ENCODE measurements around the gene OVCH1.
"Not testable (repeated sequence)": the region's sequence is repeated elsewhere in the genome, so short reads cannot be mapped to it uniquely, and the experiment has no call there.

Gene OVCH1

GRCh38 chr12:29451888-29452287 lies 45.6 kb downstream of the OVCH1 start:
- Mint-ChIP-seq H3K9me3 (peaks cover 3% of the 10 kb centered on the region), H3K27me3 (peaks cover 5% of the 10 kb centered on the region), H3K36me3 (no peaks in the 10 kb centered on the region), H3K4me3 (no peak overlapping the region), H3K4me1 (no peaks in the 10 kb centered on the region), H3K27ac (no peak overlapping the region)
- ATAC-seq (ENCODE audit: low read depth) (no peak), DNase-seq (ENCODE audit: low spot score in 2 of 2) (no peak)

GRCh38 chr12:29448157-29448556 lies 49.3 kb downstream of the OVCH1 start:
- DNase-seq (ENCODE audit: low spot score in 2 of 2) (no peak), ATAC-seq (ENCODE audit: low read depth) (no peak)
- Mint-ChIP-seq H3K27ac (no peak overlapping the region), H3K9me3 (peaks cover 1% of the 10 kb centered on the region), H3K4me1 (no peaks in the 10 kb centered on the region), H3K27me3 (no peaks in the 10 kb centered on the region), H3K4me3 (no peak overlapping the region), H3K36me3 (no peaks in the 10 kb centered on the region)

- Mint-ChIP-seq H3K4me1 (no peaks in the 10 kb centered on the region), H3K27me3 (no peaks in the 10 kb centered on the region), H3K27ac (no peak overlapping the region), H3K4me3 (no peak overlapping the region), H3K9me3 (peaks cover 1% of the 10 kb centered on the region), H3K36me3 (no peaks in the 10 kb centered on the region)
- ATAC-seq (ENCODE audit: low read depth) (no peak), DNase-seq (ENCODE audit: low spot score in 2 of 2) (no peak)
Measured at GRCh38 chr12:29447285-29447975, 50.1 kb downstream of the OVCH1 start.

GRCh38 chr12:29439506-29439905 lies 58.0 kb downstream of the OVCH1 start:
- Mint-ChIP-seq H3K4me3 (no peak overlapping the region), H3K9me3 (no peaks in the 10 kb centered on the region), H3K27me3 (no peaks in the 10 kb centered on the region), H3K36me3 (no peaks in the 10 kb centered on the region), H3K27ac (no peak overlapping the region), H3K4me1 (no peaks in the 10 kb centered on the region)
- DNase-seq (ENCODE audit: low spot score in 2 of 2): no peak
- no peak for ATAC-seq (ENCODE audit: low read depth)

GRCh38 chr12:29438752-29439408 lies 58.6 kb downstream of the OVCH1 start:
- no peaks in the 10 kb centered on the region for H3K36me3 Mint-ChIP-seq
- H3K27me3 Mint-ChIP-seq: no peaks in the 10 kb centered on the region
- no peaks in the 10 kb centered on the region for H3K4me1 Mint-ChIP-seq
- DNase-seq (ENCODE audit: low spot score in 2 of 2) (no peak), ATAC-seq (ENCODE audit: low read depth) (no peak)
- H3K27ac Mint-ChIP-seq: no peak overlapping the region
- no peak overlapping the region for H3K4me3 Mint-ChIP-seq
- no peaks in the 10 kb centered on the region for H3K9me3 Mint-ChIP-seq

DNA sequence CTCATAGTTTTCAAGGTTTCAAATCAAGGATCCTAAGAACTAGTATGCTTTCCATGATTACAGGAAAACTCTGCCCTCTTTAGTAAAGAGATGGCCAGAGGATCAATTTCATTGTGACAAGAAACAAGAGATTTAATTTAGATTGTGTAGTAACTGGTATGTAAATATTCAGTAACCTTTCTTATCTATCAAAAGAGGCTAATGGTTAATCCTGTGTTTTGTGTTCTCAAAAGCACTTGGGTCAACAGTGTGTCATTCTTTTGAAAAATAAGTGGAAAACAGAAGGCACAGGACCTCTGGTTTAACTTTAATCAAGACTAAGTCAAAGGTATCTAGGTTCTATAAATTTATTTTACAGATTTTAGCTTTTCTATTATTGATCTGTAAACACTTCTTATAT lies 59.9 kb downstream of the OVCH1 start:
- H3K27me3 Mint-ChIP-seq: no peaks in the 10 kb centered on the region
- DNase-seq (ENCODE audit: low spot score in 2 of 2): no peak
- H3K27ac Mint-ChIP-seq: no peak overlapping the region
- no peak for ATAC-seq (ENCODE audit: low read depth)
- no peaks in the 10 kb centered on the region for H3K9me3 Mint-ChIP-seq
- no peak overlapping the region for H3K4me3 Mint-ChIP-seq
- no peaks in the 10 kb centered on the region for H3K36me3 Mint-ChIP-seq
- no peaks in the 10 kb centered on the region for H3K4me1 Mint-ChIP-seq

DNA sequence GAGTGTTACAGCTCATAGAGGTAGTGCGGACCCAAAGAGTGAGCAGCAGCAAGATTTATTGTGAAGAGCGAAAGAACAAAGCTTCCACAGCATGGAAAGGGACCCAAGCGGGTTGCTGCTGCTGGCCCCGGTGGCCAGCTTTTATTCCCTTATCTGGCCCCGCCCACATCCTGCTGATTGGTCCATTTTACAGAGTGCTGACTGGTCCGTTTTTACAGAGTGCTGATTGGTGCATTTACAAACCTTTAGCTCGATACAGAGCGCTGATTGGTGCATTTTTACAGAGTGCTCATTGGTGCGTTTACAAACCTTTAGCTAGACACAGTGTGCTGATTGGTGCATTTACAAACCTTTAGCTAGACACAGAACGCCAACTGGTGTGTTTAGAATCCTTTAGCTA lies 60.7 kb downstream of the OVCH1 start:
- not testable (repeated sequence) for H3K9me3 Mint-ChIP-seq; ATAC-seq (ENCODE audit: low read depth); H3K4me3 Mint-ChIP-seq; DNase-seq (ENCODE audit: low spot score in 2 of 2); H3K36me3 Mint-ChIP-seq; H3K27me3 Mint-ChIP-seq; H3K4me1 Mint-ChIP-seq; H3K27ac Mint-ChIP-seq

DNA sequence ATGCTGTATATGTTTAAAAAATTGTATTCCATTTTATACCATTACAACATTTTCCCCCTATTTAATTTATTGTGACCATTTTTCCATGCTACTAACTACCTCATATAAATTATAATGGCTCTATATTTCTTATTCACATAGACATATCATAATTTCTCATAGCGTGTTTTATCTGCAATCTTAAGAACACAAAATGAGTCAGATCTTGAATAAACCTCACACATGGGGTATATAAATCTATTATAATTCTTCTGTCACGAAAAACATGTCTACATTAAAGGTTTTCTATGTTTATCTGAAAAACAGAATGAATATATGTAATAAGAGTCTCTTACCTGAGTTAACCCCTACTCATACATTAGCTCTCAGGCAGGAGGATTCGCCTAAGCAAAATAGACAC lies 66.0 kb downstream of the OVCH1 start:
- H3K27ac Mint-ChIP-seq: no peak overlapping the region
- H3K36me3 Mint-ChIP-seq: no peaks in the 10 kb centered on the region
- H3K27me3 Mint-ChIP-seq: peaks cover 1% of the 10 kb centered on the region
- ATAC-seq (ENCODE audit: low read depth) (no peak), DNase-seq (ENCODE audit: low spot score in 2 of 2) (no peak)
- H3K4me3 Mint-ChIP-seq: no peak overlapping the region
- no peaks in the 10 kb centered on the region for H3K9me3 Mint-ChIP-seq
- H3K4me1 Mint-ChIP-seq: peaks cover 6% of the 10 kb centered on the region

DNA sequence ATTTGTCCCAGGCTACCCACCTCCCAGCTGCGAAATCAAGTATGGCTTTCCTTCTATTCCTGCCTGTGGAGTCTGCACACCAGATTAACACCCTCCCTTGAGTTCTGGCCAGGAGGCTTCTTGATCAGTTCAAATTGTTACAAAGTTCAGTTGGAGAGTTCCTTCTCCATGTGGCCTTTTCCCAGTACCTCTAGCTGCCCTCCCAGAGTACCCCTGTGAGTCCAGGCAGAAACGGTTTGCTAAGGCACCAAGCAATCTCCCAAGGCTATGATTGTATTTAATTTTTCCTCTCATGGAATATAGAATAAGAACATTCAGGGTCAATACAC lies 66.8 kb downstream of the OVCH1 start:
- ATAC-seq (ENCODE audit: low read depth) (no peak), DNase-seq (ENCODE audit: low spot score in 2 of 2) (no peak)
- Mint-ChIP-seq H3K27ac (no peak overlapping the region), H3K4me1 (peaks cover 6% of the 10 kb centered on the region), H3K36me3 (no peaks in the 10 kb centered on the region), H3K4me3 (no peak overlapping the region), H3K9me3 (no peaks in the 10 kb centered on the region), H3K27me3 (peaks cover 3% of the 10 kb centered on the region)

- Mint-ChIP-seq H3K27me3 (peaks cover 3% of the 10 kb centered on the region), H3K36me3 (no peaks in the 10 kb centered on the region), H3K4me1 (peaks cover 6% of the 10 kb centered on the region), H3K9me3 (no peaks in the 10 kb centered on the region), H3K27ac (no peak overlapping the region), H3K4me3 (no peak overlapping the region)
- ATAC-seq (ENCODE audit: low read depth) (no peak), DNase-seq (ENCODE audit: low spot score in 2 of 2) (no peak)
Measured at GRCh38 chr12:29429999-29430715, 67.3 kb downstream of the OVCH1 start.

DNA sequence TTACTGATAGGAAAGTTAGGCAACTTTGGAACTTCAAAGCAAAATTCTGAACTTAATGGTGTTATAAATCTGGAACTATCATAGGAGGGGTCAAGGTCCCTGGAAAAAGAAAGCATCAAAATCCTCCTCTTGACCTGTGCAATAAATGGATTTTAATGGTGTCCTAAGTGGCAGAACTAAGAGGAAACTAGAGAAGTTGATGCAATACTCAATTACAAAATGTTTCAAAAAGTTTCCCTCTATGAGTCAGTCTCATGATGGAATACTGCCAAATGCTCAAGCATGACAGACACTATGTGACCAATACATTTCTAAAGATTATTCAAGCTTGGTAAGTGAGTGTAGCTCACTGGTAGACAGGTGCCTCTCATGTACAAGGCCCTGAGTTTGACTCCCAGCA lies 68.9 kb downstream of the OVCH1 start:
- DNase-seq (ENCODE audit: low spot score in 2 of 2): no peak
- H3K27ac Mint-ChIP-seq: no peak overlapping the region
- peaks cover under 1% of the 10 kb centered on the region for H3K9me3 Mint-ChIP-seq
- no peak for ATAC-seq (ENCODE audit: low read depth)
- no peak overlapping the region for H3K4me3 Mint-ChIP-seq
- H3K27me3 Mint-ChIP-seq: peaks cover 4% of the 10 kb centered on the region
- peaks cover 6% of the 10 kb centered on the region for H3K4me1 Mint-ChIP-seq
- H3K36me3 Mint-ChIP-seq: no peaks in the 10 kb centered on the region

GRCh38 chr12:29427964-29428363 lies 69.5 kb downstream of the OVCH1 start:
- Mint-ChIP-seq H3K27me3 (peaks cover 6% of the 10 kb centered on the region), H3K9me3 (peaks cover 4% of the 10 kb centered on the region), H3K4me1 (peaks cover 6% of the 10 kb centered on the region), H3K36me3 (no peaks in the 10 kb centered on the region), H3K4me3 (no peak overlapping the region), H3K27ac (no peak overlapping the region)
- no peak for DNase-seq (ENCODE audit: low spot score in 2 of 2)
- ATAC-seq (ENCODE audit: low read depth): peak; percentile 78

GRCh38 chr12:29426498-29426897 lies 71.0 kb downstream of the OVCH1 start:
- ATAC-seq (ENCODE audit: low read depth) (no peak), DNase-seq (ENCODE audit: low spot score in 2 of 2) (no peak)
- Mint-ChIP-seq H3K36me3 (no peaks in the 10 kb centered on the region), H3K9me3 (peaks cover 4% of the 10 kb centered on the region), H3K27me3 (peaks cover 4% of the 10 kb centered on the region), H3K4me1 (peaks cover 6% of the 10 kb centered on the region), H3K4me3 (no peak overlapping the region), H3K27ac (no peak overlapping the region)

GRCh38 chr12:29425722-29426121 lies 71.8 kb downstream of the OVCH1 start:
- no peak overlapping the region for H3K27ac Mint-ChIP-seq
- peaks cover 6% of the 10 kb centered on the region for H3K4me1 Mint-ChIP-seq
- no peak for ATAC-seq (ENCODE audit: low read depth)
- H3K4me3 Mint-ChIP-seq: no peak overlapping the region
- no peak for DNase-seq (ENCODE audit: low spot score in 2 of 2)
- H3K27me3 Mint-ChIP-seq: peaks cover 4% of the 10 kb centered on the region
- peaks cover 4% of the 10 kb centered on the region for H3K9me3 Mint-ChIP-seq
- no peaks in the 10 kb centered on the region for H3K36me3 Mint-ChIP-seq

All from memory B cell (primary cell).